PC-3 (cell line): Measurements from ENCODE around the gene FGFBP3. TPM values are rescaled to one million over a fixed set of nuclear protein-coding genes. Genes with fewer than 3 reads are reported as not detected.

Experiments used
- ATAC-seq: fragments of 200-7000 bp; cut with Tn5 transposase; 2 replicates; pipeline ENCODE4 v1.9.1; 2020; ENCODE audit warnings: mild to moderate bottlenecking, moderate library complexity
- BruUV-seq: library from RNA; stranded (reverse); fragments of 400-500 nt; replicated peaks from 2 replicates; lab custom pipeline; 2021; lab: Mats Ljungman, UMichigan
- CTCF ChIA-PET: fragments of 300-600 bp; sonication (Branson Sonifier 250); formaldehyde crosslinking; loops from one replicate; lab custom pipeline; 2022; ENCODE audit warnings: antibody characterized with exemption; lab: Charles Lee
- POLR2A ChIA-PET: fragments of 300-600 bp; sonication (Branson Sonifier 250); formaldehyde crosslinking; loops from one replicate; lab custom pipeline; 2022; ENCODE audit warnings: antibody characterized with exemption; ENCODE audit not compliant: unreplicated experiment; lab: Charles Lee
- DNase-seq: peaks from one replicate; pipeline ENCODE4 v3.0.0-alpha.2; 2015
- H2AFZ ChIP-seq: fragments of 300-600 bp; sonication (generic); 2 replicates; pipeline ENCODE4 v1.6.0; 2016; ENCODE audit warnings: antibody characterized with exemption, low read length
- H3F3A ChIP-seq: fragments of 300-600 bp; sonication (generic); one replicate; pipeline ENCODE4 v1.6.0; 2017; ENCODE audit warnings: antibody characterized with exemption, low read length, control low read depth, mild to moderate bottlenecking; ENCODE audit not compliant: unreplicated experiment
- H3K27ac ChIP-seq: fragments of 300-600 bp; sonication (generic); 2 replicates; pipeline ENCODE4 v1.5.1; 2016; ENCODE audit warnings: mild to moderate bottlenecking, low read length
- H3K27me3 ChIP-seq: fragments of 300-600 bp; sonication (generic); 2 replicates; pipeline ENCODE4 v1.6.1; 2016; ENCODE audit warnings: low read length, mixed read lengths
- H3K36me3 ChIP-seq: fragments of 300-600 bp; sonication (generic); 2 replicates; pipeline ENCODE4 v1.6.1; 2016; ENCODE audit warnings: low read depth, mixed run types, low read length, mixed read lengths
- H3K4me1 ChIP-seq: fragments of 300-600 bp; sonication (generic); 2 replicates; pipeline ENCODE4 v1.5.1; 2016; ENCODE audit warnings: low read length; ENCODE audit not compliant: insufficient read depth
- H3K4me2 ChIP-seq: fragments of 300-600 bp; sonication (generic); 2 replicates; pipeline ENCODE4 v1.6.0; 2016; ENCODE audit warnings: low read length
- H3K4me3 ChIP-seq: fragments of 300-600 bp; sonication (generic); 2 replicates; pipeline ENCODE4 v1.5.1; 2016; ENCODE audit warnings: mild to moderate bottlenecking, low read length, mixed read lengths
- H3K79me2 ChIP-seq: fragments of 300-600 bp; sonication (generic); 2 replicates; pipeline ENCODE4 v1.6.1; 2017; ENCODE audit warnings: low read length, mixed read lengths
- H3K9ac ChIP-seq: fragments of 300-600 bp; sonication (generic); 2 replicates; pipeline ENCODE4 v1.6.0; 2016; ENCODE audit warnings: mild to moderate bottlenecking, low read length
- H3K9me2 ChIP-seq: fragments of 300-600 bp; sonication (generic); replicated peaks from 2 replicates; pipeline ENCODE4 v1.6.1; 2016; ENCODE audit warnings: mixed run types, low read length, mixed read lengths
- H3K9me3 ChIP-seq: fragments of 300-600 bp; sonication (generic); 2 replicates; pipeline ENCODE4 v1.6.1; 2016; ENCODE audit warnings: low read length, mixed read lengths
- H4K20me1 ChIP-seq: fragments of 300-600 bp; sonication (generic); 2 replicates; pipeline ENCODE4 v1.6.1; 2016; ENCODE audit warnings: low read length, mixed read lengths
- EZH2 ChIP-seq: fragments of 300-600 bp; sonication (generic); IDR thresholded peaks from one replicate; pipeline ENCODE4 v1.6.1; 2017; ENCODE audit warnings: antibody characterized with exemption, mild to moderate bottlenecking, low read length; ENCODE audit not compliant: unreplicated experiment
- EZH2phosphoT487 ChIP-seq: fragments of 300-600 bp; sonication (generic); IDR thresholded peaks from 2 replicates; pipeline ENCODE4 v1.6.1; 2018; ENCODE audit warnings: mild to moderate bottlenecking, antibody characterized with exemption, low read length, borderline replicate concordance
- intact Hi-C: fragments of 100-400 bp; cut with micrococcal nuclease; formaldehyde crosslinking; loops from 2 replicates; pipeline ENCODE4 v1.9.0; 2023
- total RNA-seq: library from RNA; depleted of rRNA; stranded (reverse); fragments of >200 nt; gene quantifications from 2 replicates; pipeline ENCODE4 v1.2.3, GENCODE V29; 2014; rRNA removed
- TF ChIP-seq, protein P1 (sequence below): fragments of 300-600 bp; sonication (generic); conservative IDR thresholded peaks from 2 replicates; pipeline ENCODE4 v1.5.1; 2017; ENCODE audit warnings: antibody characterized with exemption, low read depth, mild to moderate bottlenecking, low read length

The FGFBP3 gene
- total RNA-seq, 1 experiment from 2014 or later: 1.2 TPM

DNA sequence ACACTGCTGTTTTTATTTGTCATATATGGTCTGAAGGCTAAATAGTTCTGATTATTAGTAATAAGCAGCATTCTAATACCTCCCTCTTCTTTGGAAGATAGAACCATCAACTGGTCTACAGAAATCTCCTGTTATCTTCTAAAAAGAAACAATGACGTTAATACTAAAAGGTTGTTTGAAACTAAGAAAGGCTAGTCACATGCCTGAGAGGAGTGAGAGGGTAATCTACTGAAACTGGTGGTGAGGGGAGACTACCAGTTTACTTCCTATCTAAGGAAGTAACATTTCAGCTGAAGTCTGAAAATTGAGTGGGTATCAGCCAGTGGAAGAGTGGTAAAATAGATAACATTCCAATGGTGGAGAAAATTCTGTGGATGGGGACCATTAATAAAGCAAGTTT is 48.4 kb downstream of the FGFBP3 start:
- Histone ChIP-seq H3K9me3 (no peaks in the 10 kb centered on the region), H3K9me2 (no peaks in the 10 kb centered on the region), H3K36me3 (peaks cover 46% of the 10 kb centered on the region), H3F3A (no peaks in the 10 kb centered on the region), H4K20me1 (no peaks in the 10 kb centered on the region), H3K27me3 (no peaks in the 10 kb centered on the region), H3K9ac (no peak overlapping the region), H3K4me1 (no peaks in the 10 kb centered on the region), H3K79me2 (no peaks in the 10 kb centered on the region), H3K27ac (no peak overlapping the region), H3K4me2 (no peak overlapping the region), H2AFZ (no peak overlapping the region), H3K4me3 (no peak overlapping the region)
- TF ChIP-seq EZH2phosphoT487: no peak
- TF ChIP-seq EZH2: no peak
- TF ChIP-seq, protein P1, sequence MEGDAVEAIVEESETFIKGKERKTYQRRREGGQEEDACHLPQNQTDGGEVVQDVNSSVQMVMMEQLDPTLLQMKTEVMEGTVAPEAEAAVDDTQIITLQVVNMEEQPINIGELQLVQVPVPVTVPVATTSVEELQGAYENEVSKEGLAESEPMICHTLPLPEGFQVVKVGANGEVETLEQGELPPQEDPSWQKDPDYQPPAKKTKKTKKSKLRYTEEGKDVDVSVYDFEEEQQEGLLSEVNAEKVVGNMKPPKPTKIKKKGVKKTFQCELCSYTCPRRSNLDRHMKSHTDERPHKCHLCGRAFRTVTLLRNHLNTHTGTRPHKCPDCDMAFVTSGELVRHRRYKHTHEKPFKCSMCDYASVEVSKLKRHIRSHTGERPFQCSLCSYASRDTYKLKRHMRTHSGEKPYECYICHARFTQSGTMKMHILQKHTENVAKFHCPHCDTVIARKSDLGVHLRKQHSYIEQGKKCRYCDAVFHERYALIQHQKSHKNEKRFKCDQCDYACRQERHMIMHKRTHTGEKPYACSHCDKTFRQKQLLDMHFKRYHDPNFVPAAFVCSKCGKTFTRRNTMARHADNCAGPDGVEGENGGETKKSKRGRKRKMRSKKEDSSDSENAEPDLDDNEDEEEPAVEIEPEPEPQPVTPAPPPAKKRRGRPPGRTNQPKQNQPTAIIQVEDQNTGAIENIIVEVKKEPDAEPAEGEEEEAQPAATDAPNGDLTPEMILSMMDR: no peak
- CTCF ChIA-PET: no interaction called here
- POLR2A ChIA-PET: no interaction called here
- intact Hi-C loops: no loop called here
- DNase-seq (no peak), ATAC-seq (no peak)
- no TSS peak for BruUV-seq

DNA sequence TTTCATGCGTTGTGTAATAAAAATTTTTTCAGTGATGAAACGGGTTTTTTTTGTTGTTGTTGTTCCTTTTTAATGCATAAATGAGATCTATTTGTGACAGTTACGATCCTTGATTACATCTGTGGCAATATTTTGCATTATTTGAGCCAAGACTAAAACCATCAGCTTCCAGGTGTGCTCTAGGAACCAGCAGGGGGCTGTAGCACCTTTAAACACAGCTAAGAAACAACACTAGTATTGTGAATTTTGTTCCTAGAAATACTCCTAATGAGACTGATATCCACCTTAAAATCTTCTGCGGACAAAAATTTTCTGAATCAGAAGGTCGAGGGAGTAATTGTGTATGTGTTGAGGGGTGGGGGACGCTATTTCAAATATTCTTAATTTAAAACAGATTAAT is 52.6 kb downstream of the FGFBP3 start:
- no peaks in the 10 kb centered on the region for H3K79me2 ChIP-seq
- H3K9me2 ChIP-seq: no peaks in the 10 kb centered on the region
- BruUV-seq: no TSS peak
- CTCF ChIA-PET: interaction anchor here (1.4 kb wide), 1 partner anchor 56 kb away, joined by 4 read pairs; no protein-coding TSS in a partner anchor
- H3K27ac ChIP-seq: no peak overlapping the region
- TF ChIP-seq EZH2phosphoT487: no peak
- TF ChIP-seq, protein P1: peak; percentile 68
- H4K20me1 ChIP-seq: no peaks in the 10 kb centered on the region
- H3K4me3 ChIP-seq: no peak overlapping the region
- no peaks in the 10 kb centered on the region for H3F3A ChIP-seq
- DNase-seq: peak; percentile 39
- H3K4me1 ChIP-seq: no peaks in the 10 kb centered on the region
- H3K9me3 ChIP-seq: no peaks in the 10 kb centered on the region
- H3K36me3 ChIP-seq: peaks cover 32% of the 10 kb centered on the region
- no peaks in the 10 kb centered on the region for H3K27me3 ChIP-seq
- no peak overlapping the region for H3K4me2 ChIP-seq
- intact Hi-C loops: loop anchor here (2.0 kb wide), 1 partner anchor 56 kb away; no protein-coding TSS in a partner anchor
- no peak overlapping the region for H3K9ac ChIP-seq
- POLR2A ChIA-PET: interaction anchor here (0.5 kb wide), 1 partner anchor 1770 kb away, joined by 17 read pairs; no protein-coding TSS in a partner anchor
- ATAC-seq: no peak
- no peak overlapping the region for H2AFZ ChIP-seq

Other genes with a start within 250 kb of the FGFBP3 start
- 14.5 and 23.3 TPM in 2 replicates for gene TNKS2, start 111.1 kb downstream of the FGFBP3 start, total RNA-seq
- 22.9 and 27.6 TPM in 2 replicates for gene BTAF1, start 14.3 kb upstream of the FGFBP3 start, total RNA-seq